ENCODE data around the gene GNG7.
A peak's percentile ranks its signal among the peaks of the same experiment; 100 is the strongest.
"Not testable (repeated sequence)": the region's sequence is repeated elsewhere in the genome, so short reads cannot be mapped to it uniquely, and the experiment has no call there.

Gene GNG7

DNA sequence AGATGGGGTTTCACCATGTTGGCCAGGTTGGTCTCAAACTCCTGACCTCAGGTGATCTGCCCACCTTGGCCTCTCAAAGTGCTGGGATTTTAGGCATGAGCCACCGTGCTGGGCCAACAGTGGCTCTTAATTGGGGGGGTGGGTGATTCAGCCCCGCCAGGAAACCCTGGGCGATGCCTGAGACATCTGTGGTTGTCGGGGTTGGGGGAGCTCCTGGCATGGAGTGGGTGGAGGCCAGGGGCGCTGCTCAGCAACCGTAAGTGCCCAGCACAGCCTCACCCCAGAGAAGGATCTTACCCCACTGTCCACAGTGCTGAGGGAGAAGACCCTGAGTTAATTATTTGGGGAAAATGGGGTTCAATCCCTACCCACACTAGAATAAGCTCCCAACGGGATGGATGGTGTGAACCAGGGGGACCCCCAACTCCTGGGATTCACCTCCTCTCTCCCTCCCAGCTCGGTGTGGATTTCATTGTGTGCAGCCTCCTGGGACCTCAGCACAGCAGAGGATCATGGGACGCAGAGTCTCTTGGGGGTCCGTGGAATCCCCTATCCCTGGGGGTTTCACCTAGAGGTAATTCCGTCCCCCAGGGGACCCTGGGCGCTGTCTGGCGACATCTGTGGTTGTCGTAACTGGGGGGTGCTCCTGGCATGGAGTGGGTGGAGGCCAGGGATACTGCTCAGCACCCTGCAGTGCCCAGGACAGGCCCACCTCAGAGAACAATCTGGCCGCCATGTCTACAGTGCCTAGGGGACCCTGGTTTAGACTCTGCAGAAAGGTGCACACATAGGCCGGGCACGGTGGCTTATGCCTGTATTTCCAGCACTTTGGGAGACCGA lies 157.7 kb downstream of the GNG7 start:
- no peak for DNase-seq (ENCODE audit: low read depth, low spot score)
- no peak overlapping the region for H3K27ac ChIP-seq

DNA sequence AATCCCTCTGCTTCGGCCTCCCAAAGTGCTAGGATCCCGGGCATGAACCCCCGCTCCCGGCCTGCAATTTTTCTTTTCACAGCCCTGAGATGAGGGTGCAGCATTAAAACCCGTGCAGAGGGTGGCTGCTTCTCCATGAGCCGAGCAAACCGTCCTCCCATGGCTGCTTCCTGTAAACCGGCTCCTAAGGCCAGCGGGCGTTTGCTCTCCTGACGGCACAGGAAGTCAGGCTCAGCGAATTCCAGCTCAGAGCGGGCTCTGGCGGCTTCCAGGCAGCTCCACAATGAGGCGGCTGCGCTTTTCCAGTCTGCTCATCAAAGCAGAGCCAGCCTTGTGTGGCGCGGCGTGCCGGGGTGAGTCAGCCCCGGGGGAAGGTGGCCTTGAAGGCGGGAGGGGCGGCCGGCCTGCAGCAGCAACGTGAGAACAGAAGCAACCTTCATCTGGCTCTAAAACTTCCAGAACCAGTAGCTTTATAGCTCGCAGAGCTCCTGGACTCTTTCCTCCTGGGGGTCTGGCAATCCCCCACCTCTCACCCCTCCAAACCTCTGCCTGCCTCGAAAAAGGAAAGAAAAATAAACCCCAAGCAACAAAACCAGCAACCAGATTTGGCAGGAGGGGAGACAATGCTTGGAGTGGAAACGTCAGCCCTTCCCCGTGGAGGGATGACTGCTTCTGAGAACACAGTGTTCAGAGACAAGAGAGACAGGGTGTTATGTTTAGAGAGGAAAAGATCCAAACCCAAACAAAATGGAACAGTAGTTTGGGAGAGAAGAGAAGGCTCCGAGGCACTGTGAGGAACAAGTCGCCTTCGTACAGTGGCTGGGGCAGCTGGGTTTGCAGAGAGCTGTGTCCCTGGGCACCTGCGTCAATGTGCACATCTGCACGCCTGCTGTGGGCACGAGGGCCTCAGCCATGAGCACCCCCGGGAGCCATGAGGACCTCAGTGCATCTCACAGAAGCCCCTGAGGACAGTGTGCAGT lies 158.7 kb downstream of the GNG7 start:
- H3K27ac ChIP-seq = peak overlapping the region; percentile 84
- peak; percentile 76 for DNase-seq (ENCODE audit: low read depth, low spot score)

DNA sequence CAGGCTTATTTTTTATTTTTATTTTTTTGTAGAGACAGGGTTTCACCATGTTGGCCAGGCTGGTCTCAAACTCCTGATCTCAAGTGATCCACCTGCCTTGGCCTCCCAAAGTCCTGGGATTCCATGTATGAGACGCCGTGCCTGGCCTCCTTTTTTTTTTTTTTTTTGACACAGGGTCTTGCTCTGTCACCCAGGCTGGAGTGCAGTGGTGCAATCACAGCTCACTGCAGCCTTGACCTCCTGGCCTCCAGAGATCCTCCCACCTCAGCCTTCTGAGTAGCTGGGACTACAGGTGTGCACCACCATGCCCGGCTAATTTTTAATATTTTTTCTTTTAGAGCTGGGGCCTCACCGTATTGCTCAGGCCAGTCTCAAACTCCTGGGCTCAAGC lies 159.4 kb downstream of the GNG7 start:
- DNase-seq (ENCODE audit: low read depth, low spot score) = not testable (repeated sequence)
- H3K27ac ChIP-seq = peak overlapping the region; percentile 84

DNA sequence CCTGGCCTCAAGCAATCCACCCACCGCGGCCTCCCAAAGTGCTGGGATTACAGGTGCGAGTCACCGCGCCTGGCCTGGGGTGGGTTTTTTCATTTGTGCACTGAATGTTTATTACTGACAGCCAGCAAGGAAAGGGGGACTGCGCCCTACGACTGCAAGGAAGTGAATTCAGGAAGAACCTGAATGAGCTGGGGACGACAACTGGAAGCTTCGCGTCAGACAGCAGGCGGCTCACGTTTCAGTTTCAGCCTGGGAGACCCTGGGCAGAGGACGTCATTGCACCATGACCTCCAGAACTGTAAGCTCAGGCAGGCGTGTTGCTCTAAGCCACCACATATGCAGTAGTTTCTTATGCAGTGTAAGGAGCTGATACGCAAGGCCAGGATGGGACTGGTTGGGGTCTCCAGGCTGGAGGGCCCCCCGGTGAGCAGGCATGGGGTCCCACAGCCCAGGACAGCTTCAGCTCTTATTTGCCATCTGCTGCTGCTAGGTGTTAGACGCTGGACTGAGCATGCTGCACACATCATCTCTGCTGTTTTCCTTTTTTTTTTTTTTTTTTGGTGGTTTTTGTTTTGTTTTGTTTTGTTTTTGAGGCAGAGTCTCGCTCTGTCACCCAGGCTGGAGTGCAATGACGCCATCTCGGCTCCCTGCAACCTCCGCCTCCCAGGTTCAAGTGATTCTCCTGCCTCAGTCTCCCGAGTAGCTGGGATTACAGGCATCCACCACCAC lies 160.0 kb downstream of the GNG7 start:
- DNase-seq (ENCODE audit: low read depth, low spot score) = no peak
- H3K27ac ChIP-seq = peak overlapping the region; percentile 84

DNA sequence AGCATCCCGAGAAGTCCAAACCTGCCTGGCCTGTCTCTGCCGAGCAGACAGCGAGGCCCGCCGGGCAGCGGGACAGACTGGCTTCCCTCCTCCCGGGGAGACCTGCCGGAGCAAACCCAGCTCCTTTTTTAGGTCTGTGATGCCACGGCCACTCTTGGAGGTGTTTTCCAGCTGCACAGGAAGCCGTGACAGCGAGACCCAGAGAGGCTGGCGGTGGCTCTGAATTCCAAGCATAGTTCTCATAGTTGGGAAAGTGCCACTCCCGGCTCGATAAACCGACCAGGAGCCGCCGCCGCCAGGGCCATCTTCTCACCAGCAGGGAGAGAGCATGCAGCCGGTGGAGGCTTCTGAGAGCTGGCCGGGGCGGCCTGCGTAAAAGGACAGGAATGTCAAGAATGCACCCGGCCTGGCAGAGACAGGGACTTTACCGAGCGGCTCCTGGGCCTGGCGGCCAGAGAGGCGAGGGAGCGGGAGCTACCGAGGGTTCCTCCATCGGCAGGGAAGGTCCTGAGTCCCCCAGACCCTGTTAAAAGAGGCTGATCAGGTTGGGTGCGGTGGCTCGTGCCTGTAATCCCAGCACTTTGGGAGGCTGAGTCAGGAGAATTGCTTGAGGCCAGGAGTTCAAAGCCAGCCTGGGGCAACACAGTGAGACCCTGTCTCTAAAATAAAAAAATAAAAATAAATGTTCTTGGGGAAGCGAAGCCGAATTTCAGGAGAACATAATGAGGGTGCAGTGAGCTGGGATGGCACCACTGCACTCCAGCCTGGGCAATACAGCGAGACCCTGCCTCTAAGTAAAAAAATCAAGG lies 161.6 kb downstream of the GNG7 start:
- peak overlapping the region; percentile 94 for H3K27ac ChIP-seq
- DNase-seq (ENCODE audit: low read depth, low spot score) = peak; percentile 71

DNA sequence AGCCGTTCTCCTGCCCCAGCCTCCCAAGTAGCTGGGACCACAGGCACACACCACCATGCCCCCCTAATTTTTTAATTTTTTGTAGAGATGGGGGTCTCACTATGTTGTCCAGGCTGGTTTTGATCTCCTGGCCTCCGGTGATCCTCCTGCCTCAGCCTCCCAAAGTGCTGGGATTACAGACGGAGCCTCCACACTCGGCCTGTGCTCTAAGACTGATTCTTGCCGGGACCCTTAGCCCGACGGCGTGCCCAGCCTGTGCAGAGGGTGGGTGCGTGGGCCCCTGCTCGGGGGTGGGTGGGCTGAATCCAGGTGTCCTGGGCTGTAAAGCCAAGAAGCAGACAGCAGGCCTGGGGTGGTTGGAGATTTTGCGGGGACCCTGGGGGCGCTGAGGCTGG lies 162.2 kb downstream of the GNG7 start:
- peak overlapping the region; percentile 94 for H3K27ac ChIP-seq
- no peak for DNase-seq (ENCODE audit: low read depth, low spot score)

DNA sequence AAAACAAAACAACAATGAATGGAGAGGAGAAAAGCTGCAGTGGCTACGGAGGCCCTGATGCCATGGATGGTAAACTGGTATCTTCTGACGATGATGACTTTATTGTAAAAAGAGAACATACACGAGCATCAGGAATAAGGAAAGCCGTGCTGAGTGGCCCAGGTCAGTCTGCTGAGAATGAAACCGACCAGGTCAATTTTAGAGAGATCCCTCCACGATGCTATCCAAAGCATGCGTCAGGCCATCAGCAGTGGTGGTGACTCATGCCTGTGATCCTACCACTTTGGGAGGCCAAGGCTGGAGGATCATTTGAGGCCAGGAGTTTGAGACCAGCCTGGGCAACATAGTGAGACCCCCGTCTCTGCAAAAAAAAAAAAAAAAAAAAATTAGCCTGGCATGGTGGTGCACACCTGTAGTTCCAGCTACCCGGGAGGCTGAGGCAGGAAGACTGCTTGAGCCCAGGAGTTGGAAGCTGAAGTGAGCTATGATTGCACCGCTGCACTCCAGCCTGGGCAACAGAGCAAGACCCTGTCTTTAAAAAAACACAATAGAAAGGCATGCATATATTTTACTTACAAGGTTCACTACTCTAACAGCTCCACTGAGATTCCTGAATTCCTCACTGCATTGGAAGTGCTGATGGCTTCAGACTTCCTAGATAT lies 164.3 kb downstream of the GNG7 start:
- DNase-seq (ENCODE audit: low read depth, low spot score) = no peak
- no peak overlapping the region for H3K27ac ChIP-seq

DNA sequence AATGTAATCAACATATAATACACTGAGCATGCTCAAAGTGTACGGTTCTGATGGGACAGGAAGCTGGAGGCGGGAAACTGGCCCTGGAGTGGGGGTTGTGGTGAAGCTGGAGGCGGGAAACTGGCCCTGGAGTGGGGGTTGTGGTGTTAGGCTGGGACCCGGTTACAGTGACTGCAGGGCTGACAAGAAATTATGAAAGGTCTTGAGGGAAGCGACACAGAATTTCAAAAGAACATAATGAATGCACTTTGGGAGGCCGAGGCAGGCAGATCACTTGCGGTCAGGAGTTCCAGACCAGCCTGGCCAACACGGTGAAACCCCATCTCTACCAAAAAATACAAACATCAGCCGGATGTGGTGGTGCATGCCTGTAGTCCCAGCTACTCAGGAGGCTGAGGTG lies 164.9 kb downstream of the GNG7 start:
- DNase-seq (ENCODE audit: low read depth, low spot score); H3K27ac ChIP-seq: not testable (repeated sequence)

DNA sequence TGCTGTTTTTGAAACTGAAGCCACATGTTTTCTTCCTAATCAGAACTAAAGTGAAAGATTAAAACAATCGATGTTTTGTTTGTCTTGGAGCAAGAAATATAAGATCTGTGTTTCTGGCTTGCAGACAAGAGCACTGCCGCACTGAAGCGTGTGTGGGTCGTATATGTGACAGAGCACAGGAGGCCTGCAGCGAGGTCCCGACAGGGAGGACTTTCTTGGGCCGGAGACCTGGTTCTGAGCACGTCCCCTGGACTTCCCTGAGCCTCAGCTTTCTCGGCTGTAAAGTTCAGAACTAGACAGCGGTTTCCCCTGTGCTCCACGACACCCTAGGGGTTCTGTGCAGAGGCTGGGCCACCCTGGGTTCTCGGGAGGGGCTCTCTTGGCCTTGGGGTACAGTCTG lies 166.0 kb downstream of the GNG7 start:
- DNase-seq (ENCODE audit: low read depth, low spot score) = no peak
- no peak overlapping the region for H3K27ac ChIP-seq

DNA sequence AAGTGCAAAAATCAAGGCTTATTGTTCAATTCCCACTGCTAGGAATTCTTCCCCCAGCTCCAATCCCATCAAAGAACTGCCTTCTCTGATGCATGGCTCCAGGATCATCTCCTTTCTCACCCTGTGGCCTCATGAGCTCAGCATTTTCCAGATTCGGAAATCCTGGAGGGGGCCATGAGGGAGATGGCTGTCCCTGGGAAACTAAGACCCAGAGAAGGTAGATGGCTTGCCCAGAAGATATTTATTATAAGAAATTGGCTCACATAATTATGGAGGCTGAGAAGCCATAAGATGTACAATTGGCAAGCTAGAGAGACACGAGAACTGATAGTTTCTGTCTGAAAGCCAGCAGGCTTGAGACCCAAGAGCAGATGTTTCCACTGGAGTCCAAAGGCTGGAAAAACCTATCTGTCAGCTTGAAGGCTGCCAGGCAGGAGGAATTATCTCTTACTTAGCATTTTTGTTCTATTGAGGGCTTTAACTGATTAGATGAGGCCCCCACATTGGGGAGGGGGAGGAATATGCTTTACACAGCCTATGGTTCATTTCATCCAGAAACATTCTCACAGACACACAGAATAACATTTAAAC lies 168.0 kb downstream of the GNG7 start:
- DNase-seq (ENCODE audit: low read depth, low spot score) = no peak
- H3K27ac ChIP-seq = peak overlapping the region; percentile 95

DNA sequence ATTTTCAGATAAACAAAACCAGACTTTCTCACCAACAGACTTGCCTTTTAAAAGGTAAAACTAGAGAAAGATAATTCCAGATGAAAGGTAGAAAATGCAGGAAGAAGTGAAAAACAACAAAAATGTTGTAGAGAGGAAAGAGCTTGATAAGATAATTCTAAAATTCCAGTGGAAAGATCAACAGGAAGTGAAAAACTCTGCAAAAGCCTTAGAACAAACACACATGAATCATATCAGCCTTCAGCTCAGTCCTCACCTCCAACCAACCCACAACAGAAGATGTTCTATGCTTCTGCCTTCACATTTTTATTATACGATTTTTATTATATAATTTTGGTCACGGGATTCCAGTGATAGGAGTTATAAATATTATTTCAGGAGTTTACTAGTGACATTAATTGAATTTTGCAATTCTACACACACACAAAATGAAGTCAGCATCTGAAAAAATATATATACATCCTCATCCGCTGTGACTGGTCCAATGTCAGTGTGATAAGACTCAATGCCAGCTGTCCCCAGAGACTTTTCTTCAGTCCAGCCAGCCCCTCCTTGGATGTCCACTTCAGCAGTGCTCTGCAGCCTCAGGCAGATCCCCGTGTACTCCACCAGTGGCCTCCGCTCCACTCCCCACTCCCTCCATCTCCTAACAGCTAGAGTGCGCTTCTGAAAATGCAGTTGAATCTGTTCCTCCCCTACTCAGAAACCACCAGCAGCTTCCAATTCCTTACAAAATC lies 168.6 kb downstream of the GNG7 start:
- DNase-seq (ENCODE audit: low read depth, low spot score) = no peak
- peak overlapping the region; percentile 95 for H3K27ac ChIP-seq

DNA sequence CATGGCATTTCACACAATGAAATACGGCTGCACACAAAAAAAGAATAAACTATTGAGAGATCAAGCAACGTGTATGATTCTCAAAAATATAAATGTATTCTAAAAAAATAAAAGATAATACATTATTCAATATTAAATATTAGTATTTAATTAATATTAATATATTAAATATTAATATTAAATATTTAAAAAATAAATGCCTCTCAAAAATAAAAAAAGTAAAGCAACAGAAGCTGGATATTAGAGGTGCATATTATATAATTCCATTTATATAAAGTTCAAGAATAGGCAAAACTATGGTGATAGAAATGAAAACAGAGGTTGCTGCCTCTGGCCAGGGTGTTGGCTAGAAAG lies 169.4 kb downstream of the GNG7 start:
- DNase-seq (ENCODE audit: low read depth, low spot score) = no peak
- peak overlapping the region; percentile 95 for H3K27ac ChIP-seq

DNA sequence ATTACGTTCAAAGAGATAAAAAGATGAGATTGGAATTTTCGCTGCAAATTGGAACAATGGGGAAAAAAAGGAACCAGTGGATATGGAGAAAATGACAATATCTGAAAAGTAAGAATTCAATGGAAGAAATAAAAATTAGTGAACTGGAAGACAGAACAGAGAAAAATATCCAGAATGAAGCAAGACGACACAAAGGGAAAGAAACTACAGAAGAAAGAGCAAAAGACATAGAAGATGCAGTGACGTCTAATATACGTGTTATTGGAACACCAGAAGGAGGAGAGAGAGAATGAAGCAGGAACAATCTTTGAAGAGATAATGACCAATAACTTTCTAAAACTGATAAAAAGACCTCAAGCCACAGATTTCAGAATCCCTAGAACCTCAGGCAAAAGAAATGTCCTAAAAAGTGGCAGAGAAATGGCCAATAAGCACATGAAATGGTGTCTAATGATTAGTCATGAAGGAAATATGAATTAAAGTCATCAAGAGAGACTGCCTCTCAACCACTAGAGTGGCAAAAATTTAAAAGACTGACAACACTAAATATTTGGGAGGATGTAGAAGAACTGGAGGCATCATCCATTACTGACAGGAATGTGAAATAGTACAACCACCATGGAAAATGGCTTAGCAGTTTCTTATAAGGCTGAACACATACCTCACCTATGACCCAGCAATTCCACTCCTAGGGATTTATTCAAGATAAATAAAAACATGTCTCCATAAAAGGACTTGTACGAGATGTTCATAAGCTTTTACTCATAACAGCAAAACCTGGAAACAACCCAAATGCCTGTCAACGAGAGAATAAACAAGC lies 170.0 kb downstream of the GNG7 start:
- peak overlapping the region; percentile 95 for H3K27ac ChIP-seq
- DNase-seq (ENCODE audit: low read depth, low spot score) = peak; percentile 83

DNA sequence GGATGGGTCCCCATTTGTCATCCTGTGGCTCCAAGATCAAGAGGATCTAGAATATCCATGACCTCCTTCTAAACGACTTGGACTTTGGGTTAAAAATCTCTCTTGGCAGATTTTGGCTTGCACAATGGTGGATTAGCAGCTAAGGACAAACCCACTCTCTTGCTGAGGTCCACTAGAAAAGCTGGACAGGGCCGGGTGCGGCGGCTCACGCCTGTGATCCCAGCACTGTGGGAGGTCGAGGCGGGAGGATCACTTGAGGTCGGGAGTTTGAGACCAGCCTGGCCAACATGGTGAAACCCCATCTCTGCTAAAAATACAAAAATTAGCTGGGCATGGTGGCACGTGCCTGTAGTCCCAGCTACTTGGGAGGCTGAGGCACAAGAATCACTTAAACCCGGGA lies 172.6 kb downstream of the GNG7 start:
- not testable (repeated sequence) for DNase-seq (ENCODE audit: low read depth, low spot score)
- peak overlapping the region; percentile 95 for H3K27ac ChIP-seq

DNA sequence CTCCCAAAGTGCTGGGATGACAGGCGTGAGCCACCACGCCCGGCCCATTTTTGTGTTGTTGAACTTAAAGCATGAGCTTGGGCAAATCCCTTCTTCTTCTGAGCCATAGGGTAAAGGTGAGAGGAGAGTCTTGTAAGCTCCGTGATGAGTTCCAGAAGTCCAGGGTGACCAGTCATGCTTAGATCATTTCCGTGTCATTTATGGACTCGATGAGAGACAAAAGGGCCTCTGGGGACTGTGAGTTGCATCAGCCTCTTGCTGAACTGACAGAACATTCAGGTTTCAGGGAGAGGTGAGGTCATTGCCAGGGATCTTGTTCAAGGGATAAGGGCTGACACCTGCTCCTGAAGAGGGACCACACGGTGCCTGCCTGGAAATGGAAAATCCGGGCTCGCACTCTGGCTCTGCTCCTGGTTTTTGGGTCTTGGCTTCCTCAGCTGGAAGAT lies 173.0 kb downstream of the GNG7 start:
- DNase-seq (ENCODE audit: low read depth, low spot score) = peak; percentile 95
- peak overlapping the region; percentile 95 for H3K27ac ChIP-seq

DNA sequence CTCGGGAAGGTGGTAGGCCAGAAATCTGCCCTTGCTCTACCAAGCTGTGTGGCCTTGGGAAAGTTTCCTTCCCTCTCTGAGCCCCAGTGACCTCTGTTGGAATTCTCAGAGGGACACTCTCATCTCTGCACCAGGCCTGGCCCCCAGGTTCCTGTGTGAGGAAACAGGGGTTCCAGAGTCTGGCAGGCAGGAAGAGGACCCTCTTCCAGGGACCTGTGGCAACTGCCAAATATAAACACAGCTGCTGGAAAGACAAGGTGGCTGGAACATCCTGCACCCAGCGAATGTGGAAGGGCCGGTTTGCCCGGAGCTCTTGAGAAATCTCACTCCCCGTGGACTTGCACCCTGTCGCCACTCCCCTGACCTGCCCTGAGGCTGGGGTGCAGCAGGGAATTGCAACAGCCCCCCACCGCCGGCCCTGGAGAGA lies 173.8 kb downstream of the GNG7 start:
- DNase-seq (ENCODE audit: low read depth, low spot score) = no peak
- H3K27ac ChIP-seq = peak overlapping the region; percentile 95

DNA sequence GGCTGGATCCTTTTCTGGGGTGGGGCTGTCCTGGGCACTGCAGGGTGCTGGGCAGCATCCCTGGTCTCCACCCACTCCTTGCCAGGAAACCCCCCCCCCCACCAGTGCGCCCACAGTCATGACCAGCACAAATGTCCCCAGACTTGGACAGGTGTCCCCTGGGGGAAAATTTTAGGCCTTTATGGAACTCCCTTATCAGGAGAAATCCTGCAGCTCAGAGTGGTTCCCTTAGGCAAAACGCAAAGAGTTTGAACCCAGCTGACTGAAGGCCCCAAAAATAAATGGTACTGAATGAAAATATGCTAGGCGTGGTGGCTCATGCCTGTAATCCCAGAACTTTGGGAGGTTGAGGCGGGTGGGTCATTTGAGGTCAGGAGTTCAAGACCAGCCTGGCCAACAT lies 174.8 kb downstream of the GNG7 start:
- no peak overlapping the region for H3K27ac ChIP-seq

More for the DNA sequence above, 174.8 kb downstream of the GNG7 start:
- DNase-seq (ENCODE audit: low read depth, low spot score) = no peak

Data from epithelial cell of prostate (primary cell).